Neural progenitor cell (in vitro differentiated cells): ENCODE results near the gene COQ2.

ENCODE experiments used
- EZH2 ChIP-seq: fragments of 200-600 bp; sonication (generic); IDR thresholded peaks from 2 replicates; pipeline ENCODE4 v1.6.1; 2017; ENCODE audit warnings: antibody characterized with exemption, mild to moderate bottlenecking, moderate library complexity
- EZH2phosphoT487 ChIP-seq: fragments of 200-600 bp; sonication (generic); IDR thresholded peaks from 2 replicates; pipeline ENCODE4 v1.6.1; 2017; ENCODE audit warnings: antibody characterized with exemption
- TF ChIP-seq, protein P1 (sequence below): fragments of 200-600 bp; sonication (generic); IDR thresholded peaks from 2 replicates; pipeline ENCODE4 v1.5.1; 2017; ENCODE audit warnings: antibody characterized with exemption, mild to moderate bottlenecking

DNA sequence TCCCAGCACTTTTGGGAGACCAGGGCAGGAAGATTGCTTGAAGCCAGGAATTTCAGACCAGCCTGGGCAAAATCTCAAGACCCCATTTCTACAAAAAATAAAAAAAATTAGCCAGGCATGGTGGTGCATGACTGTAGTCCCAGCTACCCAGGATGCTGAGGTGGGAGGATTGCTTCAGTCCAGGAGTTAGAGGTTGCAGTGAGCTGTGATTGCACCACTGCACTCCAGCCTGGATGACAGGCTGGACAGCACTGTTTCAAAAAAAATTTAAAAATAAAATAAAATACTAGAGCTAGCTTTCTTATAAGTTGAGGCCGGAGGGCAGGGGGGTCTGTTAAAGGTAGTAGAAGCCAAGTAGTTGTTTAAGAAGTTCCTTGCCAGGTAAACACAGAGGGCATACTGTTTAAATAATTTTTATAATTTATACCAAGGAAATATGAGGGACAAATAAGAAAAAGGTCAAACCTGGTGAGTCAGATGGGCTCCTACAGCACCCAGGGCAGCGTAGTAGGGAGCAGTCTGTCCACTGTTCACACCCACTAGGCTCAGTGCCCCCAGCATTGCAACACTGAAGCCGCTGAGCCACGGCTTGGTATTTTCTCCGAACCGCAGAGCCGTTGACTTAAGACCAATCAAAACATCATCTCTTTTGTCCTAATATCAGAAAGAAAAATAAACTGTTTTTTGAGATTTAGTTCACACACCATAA is 17.3 kb downstream of the COQ2 start:
- TF ChIP-seq, protein P1, sequence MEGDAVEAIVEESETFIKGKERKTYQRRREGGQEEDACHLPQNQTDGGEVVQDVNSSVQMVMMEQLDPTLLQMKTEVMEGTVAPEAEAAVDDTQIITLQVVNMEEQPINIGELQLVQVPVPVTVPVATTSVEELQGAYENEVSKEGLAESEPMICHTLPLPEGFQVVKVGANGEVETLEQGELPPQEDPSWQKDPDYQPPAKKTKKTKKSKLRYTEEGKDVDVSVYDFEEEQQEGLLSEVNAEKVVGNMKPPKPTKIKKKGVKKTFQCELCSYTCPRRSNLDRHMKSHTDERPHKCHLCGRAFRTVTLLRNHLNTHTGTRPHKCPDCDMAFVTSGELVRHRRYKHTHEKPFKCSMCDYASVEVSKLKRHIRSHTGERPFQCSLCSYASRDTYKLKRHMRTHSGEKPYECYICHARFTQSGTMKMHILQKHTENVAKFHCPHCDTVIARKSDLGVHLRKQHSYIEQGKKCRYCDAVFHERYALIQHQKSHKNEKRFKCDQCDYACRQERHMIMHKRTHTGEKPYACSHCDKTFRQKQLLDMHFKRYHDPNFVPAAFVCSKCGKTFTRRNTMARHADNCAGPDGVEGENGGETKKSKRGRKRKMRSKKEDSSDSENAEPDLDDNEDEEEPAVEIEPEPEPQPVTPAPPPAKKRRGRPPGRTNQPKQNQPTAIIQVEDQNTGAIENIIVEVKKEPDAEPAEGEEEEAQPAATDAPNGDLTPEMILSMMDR, result no peak
- TF ChIP-seq EZH2 (no peak), EZH2phosphoT487 (no peak)
